ENCODE measurements around the gene BCAS3. TPM values are rescaled to one million over a fixed set of nuclear protein-coding genes. Genes with fewer than 3 reads are reported as not detected.
A peak's percentile ranks its signal among the peaks of the same experiment; 100 is the strongest.
"Not testable (repeated sequence)": the region's sequence is repeated elsewhere in the genome, so short reads cannot be mapped to it uniquely, and the experiment has no call there.

BCAS3 gene
- total RNA-seq, 2 donors from 2014 or later, result 28.0 to 33.4 TPM

- H3K36me3 Mint-ChIP-seq (ENCODE audit: insufficient read depth in 2 of 2), result no peaks in the 10 kb centered on the region
- H3K27me3 Mint-ChIP-seq (ENCODE audit: low read depth), result no peaks in the 10 kb centered on the region
- DNase-seq (no peak), ATAC-seq (replicated peaks in 1 of 2) (no peak)
- H3K9me3 Mint-ChIP-seq, result no peaks in the 10 kb centered on the region
- H3K27ac Mint-ChIP-seq, result no peak overlapping the region
- H3K4me1 Mint-ChIP-seq (ENCODE audit: low read depth), result no peaks in the 10 kb centered on the region
- no peak overlapping the region for H3K4me3 Mint-ChIP-seq
Observed at GRCh38 chr17:60952747-60953146, 275.1 kb downstream of the BCAS3 start.

GRCh38 chr17:60959011-60959410 is 281.4 kb downstream of the BCAS3 start:
- Mint-ChIP-seq H3K4me1 (ENCODE audit: low read depth) (no peaks in the 10 kb centered on the region), H3K27me3 (ENCODE audit: low read depth) (no peaks in the 10 kb centered on the region), H3K9me3 (peaks cover 4 to 5% of the 10 kb centered on the region in 2 donors), H3K4me3 (no peak overlapping the region), H3K36me3 (ENCODE audit: insufficient read depth in 2 of 2) (peaks cover 1 to 6% of the 10 kb centered on the region in 2 donors), H3K27ac (no peak overlapping the region)
- DNase-seq, result no peak
- no peak for ATAC-seq (replicated peaks in 1 of 2)

- peaks cover 1 to 9% of the 10 kb centered on the region in 2 donors for H3K36me3 Mint-ChIP-seq (ENCODE audit: insufficient read depth in 2 of 2)
- H3K27me3 Mint-ChIP-seq (ENCODE audit: low read depth), result no peaks in the 10 kb centered on the region
- no peak overlapping the region for H3K4me3 Mint-ChIP-seq
- ATAC-seq (replicated peaks in 1 of 2), result no peak
- H3K9me3 Mint-ChIP-seq, result peaks cover 4 to 7% of the 10 kb centered on the region in 2 donors
- H3K4me1 Mint-ChIP-seq (ENCODE audit: low read depth), result no peaks in the 10 kb centered on the region
- no peak for DNase-seq
- no peak overlapping the region for H3K27ac Mint-ChIP-seq
Observed at GRCh38 chr17:60959696-60960095, 282.0 kb downstream of the BCAS3 start.

DNA sequence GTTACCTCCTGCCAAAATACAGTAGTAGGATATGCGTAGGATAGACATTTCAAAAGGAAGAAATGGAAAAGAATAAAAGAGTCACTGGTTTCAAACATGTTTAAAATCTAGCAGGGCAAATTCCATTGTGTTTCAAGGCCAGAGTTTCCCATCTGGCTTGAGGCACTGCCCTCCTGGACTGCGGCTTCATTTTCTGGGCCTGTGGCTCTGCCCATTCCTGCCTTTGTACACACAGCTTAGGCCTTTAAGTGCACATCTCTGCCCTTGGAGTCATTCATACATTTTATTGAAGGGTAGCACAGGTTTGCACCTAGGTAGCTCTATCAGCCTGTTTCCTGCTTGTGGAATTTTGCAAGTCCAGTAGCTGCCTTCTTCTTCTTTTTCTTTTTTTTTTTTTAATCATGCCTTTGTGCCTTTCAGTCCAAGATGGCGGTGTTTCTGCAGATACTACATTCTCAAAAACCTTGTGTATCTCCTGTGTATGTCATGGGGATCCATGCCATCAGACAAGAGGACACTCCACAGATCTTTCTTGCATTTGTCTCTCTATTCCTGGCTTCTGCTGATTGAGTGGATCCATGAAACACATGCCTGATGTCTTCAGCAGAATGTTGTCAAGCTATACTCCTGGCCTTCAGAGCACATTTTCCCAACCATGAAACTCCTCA is 282.9 kb downstream of the BCAS3 start:
- no peaks in the 10 kb centered on the region for H3K27me3 Mint-ChIP-seq (ENCODE audit: low read depth)
- H3K4me3 Mint-ChIP-seq, result no peak overlapping the region
- H3K4me1 Mint-ChIP-seq (ENCODE audit: low read depth), result no peaks in the 10 kb centered on the region
- H3K27ac Mint-ChIP-seq, result no peak overlapping the region
- ATAC-seq (replicated peaks in 1 of 2) (no peak), DNase-seq (no peak)
- peaks cover 4 to 7% of the 10 kb centered on the region in 2 donors for H3K9me3 Mint-ChIP-seq
- H3K36me3 Mint-ChIP-seq (ENCODE audit: insufficient read depth in 2 of 2), result peaks cover 1 to 11% of the 10 kb centered on the region in 2 donors

- Mint-ChIP-seq H3K4me3 (no peak overlapping the region), H3K4me1 (ENCODE audit: low read depth) (no peaks in the 10 kb centered on the region), H3K27ac (no peak overlapping the region), H3K9me3 (peaks cover 4 to 16% of the 10 kb centered on the region in 2 donors), H3K27me3 (ENCODE audit: low read depth) (no peaks in the 10 kb centered on the region), H3K36me3 (ENCODE audit: insufficient read depth in 2 of 2) (peaks cover 10 to 13% of the 10 kb centered on the region in 2 donors)
- ATAC-seq (replicated peaks in 1 of 2) (no peak), DNase-seq (no peak)
Observed at GRCh38 chr17:60964160-60964559, 286.5 kb downstream of the BCAS3 start.

GRCh38 chr17:60968266-60968665 is 290.6 kb downstream of the BCAS3 start:
- H3K27ac Mint-ChIP-seq, result no peak overlapping the region
- H3K4me3 Mint-ChIP-seq, result no peak overlapping the region
- peaks cover 9 to 10% of the 10 kb centered on the region in 2 donors for H3K36me3 Mint-ChIP-seq (ENCODE audit: insufficient read depth in 2 of 2)
- no peak for ATAC-seq (replicated peaks in 1 of 2)
- peaks cover 2 to 16% of the 10 kb centered on the region in 2 donors for H3K9me3 Mint-ChIP-seq
- H3K4me1 Mint-ChIP-seq (ENCODE audit: low read depth), result no peaks in the 10 kb centered on the region
- H3K27me3 Mint-ChIP-seq (ENCODE audit: low read depth), result no peaks in the 10 kb centered on the region
- no peak for DNase-seq

DNA sequence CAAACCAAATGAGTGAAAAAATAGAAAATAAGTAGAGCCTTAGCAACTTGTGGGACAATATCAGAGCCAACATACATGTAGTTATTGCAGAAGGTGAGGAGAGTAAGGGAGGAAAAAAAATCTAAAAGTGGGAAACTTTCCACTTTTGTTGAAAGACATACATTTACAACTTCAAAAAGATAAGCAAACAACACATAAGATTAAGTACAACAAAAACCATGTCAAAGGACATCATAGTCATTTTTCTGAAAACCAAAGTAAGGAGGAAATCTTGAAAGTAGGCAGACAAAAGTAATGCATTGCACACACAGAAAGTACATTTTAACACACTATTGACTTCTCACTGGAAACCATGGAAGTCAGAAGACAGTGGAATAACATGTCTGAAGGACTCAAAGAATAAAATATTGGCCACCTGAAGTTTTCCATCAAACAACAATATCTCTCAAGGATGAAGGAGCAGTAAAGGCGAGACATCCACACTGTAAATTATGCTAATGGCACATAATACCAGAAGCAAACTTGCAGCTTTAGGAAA is 291.9 kb downstream of the BCAS3 start:
- Mint-ChIP-seq H3K36me3 (ENCODE audit: insufficient read depth in 2 of 2) (peaks cover 5 to 8% of the 10 kb centered on the region in 2 donors), H3K9me3 (peaks cover 0 to 13% of the 10 kb centered on the region in 2 donors), H3K27ac (no peak overlapping the region), H3K27me3 (ENCODE audit: low read depth) (no peaks in the 10 kb centered on the region), H3K4me3 (no peak overlapping the region), H3K4me1 (ENCODE audit: low read depth) (no peaks in the 10 kb centered on the region)
- no peak for DNase-seq
- no peak for ATAC-seq (replicated peaks in 1 of 2)

GRCh38 chr17:60970741-60971140 is 293.1 kb downstream of the BCAS3 start:
- DNase-seq (no peak), ATAC-seq (replicated peaks in 1 of 2) (no peak)
- H3K27ac Mint-ChIP-seq, result no peak overlapping the region
- H3K4me3 Mint-ChIP-seq, result no peak overlapping the region
- H3K4me1 Mint-ChIP-seq (ENCODE audit: low read depth), result no peaks in the 10 kb centered on the region
- peaks cover 0 to 13% of the 10 kb centered on the region in 2 donors for H3K9me3 Mint-ChIP-seq
- no peaks in the 10 kb centered on the region for H3K27me3 Mint-ChIP-seq (ENCODE audit: low read depth)
- peaks cover 2 to 8% of the 10 kb centered on the region in 2 donors for H3K36me3 Mint-ChIP-seq (ENCODE audit: insufficient read depth in 2 of 2)

DNA sequence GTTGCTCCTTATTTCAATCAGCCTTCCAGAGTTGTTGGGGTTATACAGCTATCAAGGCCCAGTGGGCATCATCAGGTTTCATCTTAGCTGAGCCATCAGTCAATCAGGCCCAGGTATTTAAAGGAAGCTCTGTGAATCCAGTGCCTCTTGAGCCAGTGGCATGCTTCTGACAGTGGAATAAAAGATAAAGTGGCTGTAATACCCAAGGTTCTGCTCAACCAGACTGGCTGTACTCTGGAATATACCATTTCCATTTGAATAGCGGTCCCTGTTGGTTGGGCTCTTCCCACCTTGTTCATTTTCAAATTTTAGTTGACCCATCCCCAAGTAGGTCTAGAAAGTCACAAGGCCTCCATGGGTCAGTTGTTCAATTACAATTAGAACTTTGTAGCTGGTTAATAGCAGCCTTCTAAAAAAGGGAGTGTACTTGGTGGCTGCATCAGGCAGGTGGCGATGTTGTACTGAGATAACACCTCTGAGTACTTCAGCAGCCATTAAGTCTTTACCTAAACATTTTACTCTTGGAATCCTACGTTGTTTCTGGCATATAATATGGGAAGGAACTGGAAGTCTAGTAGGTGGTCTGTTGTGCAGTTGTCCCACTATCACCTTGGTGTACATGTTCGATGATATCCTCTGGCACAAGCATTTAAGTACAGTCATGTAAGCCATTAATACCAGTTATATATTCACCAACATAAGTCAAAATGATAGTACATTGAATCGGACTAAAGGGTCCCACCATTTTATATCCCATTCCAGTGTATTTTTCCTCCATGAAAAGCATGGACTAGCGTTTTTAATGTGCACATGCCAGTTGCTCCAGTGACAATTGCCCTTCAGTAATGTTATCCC is 294.1 kb downstream of the BCAS3 start:
- DNase-seq (peak; percentile 33 to 36), ATAC-seq (replicated peaks in 1 of 2) (peak; percentile 55 to 56)
- peaks cover 2 to 6% of the 10 kb centered on the region in 2 donors for H3K36me3 Mint-ChIP-seq (ENCODE audit: insufficient read depth in 2 of 2)
- H3K4me1 Mint-ChIP-seq (ENCODE audit: low read depth), result no peaks in the 10 kb centered on the region
- H3K27ac Mint-ChIP-seq, result no peak overlapping the region
- H3K9me3 Mint-ChIP-seq, result peaks cover 0 to 10% of the 10 kb centered on the region in 2 donors
- no peak overlapping the region for H3K4me3 Mint-ChIP-seq
- no peaks in the 10 kb centered on the region for H3K27me3 Mint-ChIP-seq (ENCODE audit: low read depth)

GRCh38 chr17:60976861-60977260 is 299.2 kb downstream of the BCAS3 start:
- H3K27me3 Mint-ChIP-seq (ENCODE audit: low read depth); H3K36me3 Mint-ChIP-seq (ENCODE audit: insufficient read depth in 2 of 2); H3K27ac Mint-ChIP-seq; H3K4me3 Mint-ChIP-seq; H3K4me1 Mint-ChIP-seq (ENCODE audit: low read depth); DNase-seq; H3K9me3 Mint-ChIP-seq; ATAC-seq (replicated peaks in 1 of 2): not testable (repeated sequence)

DNA sequence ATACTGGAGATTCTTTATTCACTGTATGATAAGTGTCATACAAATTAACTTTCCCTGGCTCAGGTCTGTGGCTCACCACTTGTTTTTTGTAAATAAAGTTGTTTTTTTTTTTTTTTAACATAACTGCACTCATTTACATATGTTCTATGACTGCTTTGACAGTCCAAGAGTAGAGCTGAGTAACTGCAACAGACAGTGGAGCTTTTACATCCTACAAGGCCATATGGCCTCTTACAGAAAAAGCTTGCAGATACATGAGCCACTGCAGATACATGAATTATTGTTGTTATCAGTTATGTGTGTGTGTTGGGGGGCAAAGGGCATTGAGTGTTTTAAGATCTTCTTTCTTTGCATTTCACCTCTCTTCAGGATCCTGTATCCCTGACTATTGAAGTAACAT is 311.7 kb downstream of the BCAS3 start:
- DNase-seq (no peak), ATAC-seq (replicated peaks in 1 of 2) (no peak)
- no peaks in the 10 kb centered on the region for H3K9me3 Mint-ChIP-seq
- no peaks in the 10 kb centered on the region for H3K27me3 Mint-ChIP-seq (ENCODE audit: low read depth)
- H3K36me3 Mint-ChIP-seq (ENCODE audit: insufficient read depth in 2 of 2), result no peaks in the 10 kb centered on the region
- H3K27ac Mint-ChIP-seq, result no peak overlapping the region
- H3K4me3 Mint-ChIP-seq, result no peak overlapping the region
- H3K4me1 Mint-ChIP-seq (ENCODE audit: low read depth), result no peaks in the 10 kb centered on the region

DNA sequence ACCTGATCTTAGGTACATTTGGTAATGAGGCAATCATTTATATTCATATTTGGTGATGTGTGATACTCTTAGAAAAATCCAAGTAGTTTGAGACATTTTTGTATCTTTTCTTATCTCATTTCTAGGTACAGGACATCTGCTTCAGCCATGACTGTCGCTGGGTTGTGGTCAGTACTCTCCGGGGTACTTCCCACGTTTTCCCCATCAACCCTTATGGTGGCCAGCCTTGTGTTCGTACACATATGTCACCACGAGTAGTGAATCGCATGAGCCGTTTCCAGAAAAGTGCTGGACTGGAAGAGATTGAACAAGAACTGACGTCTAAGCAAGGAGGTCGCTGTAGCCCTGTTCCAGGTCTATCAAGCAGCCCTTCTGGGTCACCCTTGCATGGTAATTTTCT is 312.2 kb downstream of the BCAS3 start:
- ATAC-seq (replicated peaks in 1 of 2) (no peak), DNase-seq (no peak)
- no peak overlapping the region for H3K27ac Mint-ChIP-seq
- no peaks in the 10 kb centered on the region for H3K9me3 Mint-ChIP-seq
- no peaks in the 10 kb centered on the region for H3K36me3 Mint-ChIP-seq (ENCODE audit: insufficient read depth in 2 of 2)
- H3K4me3 Mint-ChIP-seq, result no peak overlapping the region
- H3K27me3 Mint-ChIP-seq (ENCODE audit: low read depth), result no peaks in the 10 kb centered on the region
- no peaks in the 10 kb centered on the region for H3K4me1 Mint-ChIP-seq (ENCODE audit: low read depth)

DNA sequence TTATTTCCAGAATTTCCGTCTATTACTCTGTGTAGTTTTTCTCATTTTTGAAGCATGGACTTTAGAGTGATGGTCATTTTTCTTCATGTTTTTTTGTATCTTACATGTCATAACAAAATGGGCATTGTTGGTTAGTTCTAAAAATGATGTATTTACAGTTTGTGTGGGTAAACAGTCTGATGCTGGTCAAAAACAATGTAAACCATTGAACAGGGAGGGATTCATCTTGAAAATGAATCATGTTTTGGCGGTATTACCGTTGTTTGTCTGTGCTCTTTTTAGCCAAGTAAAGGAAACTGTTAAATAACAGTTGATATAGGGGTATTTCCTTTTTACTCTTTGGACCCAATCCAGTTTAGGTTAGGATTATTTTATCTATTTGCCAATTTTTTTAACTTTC is 315.8 kb downstream of the BCAS3 start:
- DNase-seq, result no peak
- no peaks in the 10 kb centered on the region for H3K9me3 Mint-ChIP-seq
- no peaks in the 10 kb centered on the region for H3K4me1 Mint-ChIP-seq (ENCODE audit: low read depth)
- ATAC-seq (replicated peaks in 1 of 2), result no peak
- H3K4me3 Mint-ChIP-seq, result no peak overlapping the region
- H3K36me3 Mint-ChIP-seq (ENCODE audit: insufficient read depth in 2 of 2), result no peaks in the 10 kb centered on the region
- no peak overlapping the region for H3K27ac Mint-ChIP-seq
- H3K27me3 Mint-ChIP-seq (ENCODE audit: low read depth), result no peaks in the 10 kb centered on the region

Data from activated T-cell treated with anti-CD3 and anti-CD28 coated beads, Interleukin-2, amount 50 U/mL, for 72 hours (primary cell).